NT2/D1 (cell line): ENCODE data around the gene RFTN1.

Experiments used
- SUZ12 ChIP-seq: IDR thresholded peaks from 2 replicates; pipeline ENCODE4 v1.6.1; 2011; ENCODE audit not compliant: insufficient read length, insufficient read depth; ENCODE audit errors: extremely low read depth
- YY1 ChIP-seq: IDR thresholded peaks from 2 replicates; pipeline ENCODE4 v1.6.1; 2011; ENCODE audit not compliant: insufficient read length, insufficient read depth
- ZNF274 ChIP-seq: IDR thresholded peaks from 2 replicates; pipeline ENCODE4 v1.6.1; 2011; ENCODE audit warnings: mild to moderate bottlenecking, low read depth, low read length

DNA sequence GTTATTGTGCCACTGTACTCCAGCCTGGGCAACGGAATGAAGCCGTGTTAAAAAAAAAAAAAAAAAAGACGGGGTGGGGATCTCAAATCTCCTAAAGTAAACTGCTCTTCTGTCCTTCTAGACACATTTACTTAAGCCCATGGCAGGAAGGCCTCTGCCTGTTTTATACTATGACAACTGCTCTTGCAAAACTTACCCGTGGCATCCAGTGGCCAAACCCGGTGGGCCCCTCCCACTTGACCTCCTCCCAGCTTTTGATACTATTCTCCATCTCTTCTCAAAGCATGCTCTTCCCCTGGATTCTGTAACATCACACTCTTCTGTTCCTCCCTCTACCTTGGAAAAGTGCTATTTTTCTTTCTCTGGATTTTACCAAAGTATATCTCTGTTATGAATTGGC, 112.2 kb downstream of the RFTN1 start:
- TF ChIP-seq SUZ12 (no peak), YY1 (no peak), ZNF274 (no peak)
